Astrocyte (in vitro differentiated cells and primary cell): Measurements from ENCODE around the gene ALPL. TPM values are rescaled to one million over a fixed set of nuclear protein-coding genes. Genes with fewer than 3 reads are reported as not detected.

Experiments
- DNase-seq: peaks from one replicate; pipeline ENCODE4 v3.0.0-alpha.2; 2010; ENCODE audit warnings: low read depth
- FAIRE-seq: peaks from 2 replicates; lab custom pipeline; 2011; peaks lifted over from hg19 to GRCh38; lab: Jason Lieb, UNC
- H2AFZ ChIP-seq: 2 replicates; pipeline ENCODE4 v1.6.0; 2012; ENCODE audit warnings: low read depth, low read length, inconsistent platforms
- H3K27ac ChIP-seq: 2 replicates; pipeline ENCODE4 v1.5.1; 2011; ENCODE audit warnings: low read depth, low read length, inconsistent platforms
- H3K27me3 ChIP-seq: 2 replicates; pipeline ENCODE4 v1.6.0; 2011; ENCODE audit warnings: low read length, inconsistent platforms; ENCODE audit not compliant: insufficient read depth
- H3K36me3 ChIP-seq: 2 replicates; pipeline ENCODE4 v1.5.1; 2011; ENCODE audit warnings: low read length, inconsistent platforms; ENCODE audit not compliant: insufficient read depth
- H3K4me1 ChIP-seq: 2 replicates; pipeline ENCODE4 v1.5.1; 2011; ENCODE audit warnings: low read length, inconsistent platforms; ENCODE audit not compliant: insufficient read depth
- H3K4me2 ChIP-seq: 2 replicates; pipeline ENCODE4 v1.6.0; 2012; ENCODE audit warnings: low read length, inconsistent platforms
- H3K4me3 ChIP-seq: 2 replicates; pipeline ENCODE4 v1.5.1; 2011; ENCODE audit warnings: low read depth, mild to moderate bottlenecking, low read length, inconsistent platforms; ENCODE audit not compliant: insufficient read depth
- H3K79me2 ChIP-seq: 2 replicates; pipeline ENCODE4 v1.6.0; 2012; ENCODE audit warnings: mild to moderate bottlenecking, low read length, inconsistent platforms; ENCODE audit not compliant: insufficient read depth
- H3K9ac ChIP-seq: 2 replicates; pipeline ENCODE4 v1.6.0; 2012; ENCODE audit warnings: mild to moderate bottlenecking, low read length, inconsistent platforms
- H3K9me3 ChIP-seq: 2 replicates; pipeline ENCODE4 v1.5.1; 2012; ENCODE audit warnings: low read depth, mild to moderate bottlenecking, low read length, inconsistent platforms; ENCODE audit not compliant: insufficient read depth
- H4K20me1 ChIP-seq: 2 replicates; pipeline ENCODE4 v1.6.0; 2012; ENCODE audit warnings: low read length, inconsistent platforms; ENCODE audit not compliant: insufficient read depth
- H3K27ac Mint-ChIP-seq: one replicate; pipeline ENCODE4 v1.8.0; 2021; ENCODE audit warnings: mild to moderate bottlenecking, mixed read lengths; ENCODE audit not compliant: unreplicated experiment
- H3K27me3 Mint-ChIP-seq: one replicate; pipeline ENCODE4 v1.8.0; 2021; ENCODE audit warnings: low read depth, mixed read lengths; ENCODE audit not compliant: unreplicated experiment
- H3K36me3 Mint-ChIP-seq: one replicate; pipeline ENCODE4 v1.8.0; 2021; ENCODE audit warnings: low read depth, mixed read lengths; ENCODE audit not compliant: unreplicated experiment
- H3K4me1 Mint-ChIP-seq: one replicate; pipeline ENCODE4 v1.8.0; 2021; ENCODE audit warnings: low read depth, mixed read lengths; ENCODE audit not compliant: unreplicated experiment
- H3K4me3 Mint-ChIP-seq: one replicate; pipeline ENCODE4 v1.8.0; 2021; ENCODE audit warnings: mild to moderate bottlenecking, moderate library complexity, mixed read lengths; ENCODE audit not compliant: unreplicated experiment
- H3K9me3 Mint-ChIP-seq: one replicate; pipeline ENCODE4 v1.8.0; 2021; ENCODE audit warnings: mild to moderate bottlenecking, mixed read lengths; ENCODE audit not compliant: unreplicated experiment
- EZH2 ChIP-seq: IDR thresholded peaks from 2 replicates; pipeline ENCODE4 v1.6.1; 2012; ENCODE audit warnings: mild to moderate bottlenecking, low read length, inconsistent platforms; ENCODE audit not compliant: insufficient read depth
- total RNA-seq: library from RNA; stranded (reverse); gene quantifications from 2 replicates; pipeline ENCODE4 v1.2.1, GENCODE V29; 2021
- TF ChIP-seq, protein P1 (sequence below): IDR thresholded peaks from 2 replicates; pipeline ENCODE4 v1.5.1; 2011; ENCODE audit warnings: low read depth, mild to moderate bottlenecking, inconsistent platforms, low read length, moderate library complexity; ENCODE audit not compliant: insufficient read depth

ALPL gene
- total RNA-seq, 1 donor from 2014 or later, result 24.3 TPM

DNA sequence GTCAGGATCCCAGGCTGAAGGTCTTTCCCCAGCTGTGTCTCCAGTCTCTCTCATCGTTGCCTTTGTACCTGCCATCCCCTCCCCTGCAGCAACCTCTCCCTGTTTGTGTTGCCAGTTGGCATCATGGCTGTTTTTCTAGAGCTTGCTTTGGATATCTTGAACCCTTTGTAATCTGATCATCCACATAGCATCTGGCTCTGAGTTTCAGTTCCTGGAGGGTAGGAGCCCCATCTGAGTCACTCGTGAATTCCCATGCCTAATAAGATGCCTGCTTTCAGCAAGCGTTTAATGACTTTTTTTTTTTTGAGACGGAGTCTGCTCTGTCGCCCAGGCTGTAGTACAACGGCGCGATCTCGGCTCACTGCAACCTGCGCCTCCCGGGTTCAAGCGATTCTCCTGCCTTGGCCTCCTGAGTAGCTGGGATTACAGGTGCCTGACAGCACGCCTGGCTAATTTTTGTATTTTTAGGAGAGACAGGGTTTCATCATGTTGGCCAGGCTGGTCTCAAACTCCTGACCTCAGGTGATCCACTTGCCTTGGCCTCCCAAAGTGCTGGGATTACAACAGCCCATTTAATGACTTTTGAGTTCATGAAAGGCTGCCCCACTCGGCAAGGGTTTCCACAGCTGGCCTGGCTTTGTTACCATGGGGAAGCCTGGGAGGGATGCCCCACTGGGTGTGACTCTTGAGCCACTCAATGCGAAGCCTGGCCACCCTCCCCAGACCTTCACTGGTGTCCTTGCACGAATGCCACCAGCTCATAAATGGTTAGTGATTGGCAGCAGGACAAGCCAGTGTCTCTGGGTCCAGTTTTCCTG, 11.9 kb downstream of the ALPL start:
- DNase-seq, result peak; percentile 52
- Mint-ChIP-seq H3K36me3 (no peaks in the 10 kb centered on the region), H3K27ac (peak overlapping the region; percentile 6), H3K4me3 (no peak overlapping the region), H3K27me3 (peaks cover 14% of the 10 kb centered on the region), H3K4me1 (peaks cover 7% of the 10 kb centered on the region), H3K9me3 (no peaks in the 10 kb centered on the region)
- Histone ChIP-seq H3K4me3 (no peak overlapping the region), H4K20me1 (no peaks in the 10 kb centered on the region), H3K27ac (no peak overlapping the region), H3K79me2 (no peaks in the 10 kb centered on the region), H3K4me1 (no peaks in the 10 kb centered on the region), H3K4me2 (no peak overlapping the region), H3K9me3 (no peaks in the 10 kb centered on the region), H3K9ac (no peak overlapping the region), H3K36me3 (no peaks in the 10 kb centered on the region), H3K27me3 (peaks cover 9% of the 10 kb centered on the region), H2AFZ (no peak overlapping the region)
- TF ChIP-seq, protein P1, sequence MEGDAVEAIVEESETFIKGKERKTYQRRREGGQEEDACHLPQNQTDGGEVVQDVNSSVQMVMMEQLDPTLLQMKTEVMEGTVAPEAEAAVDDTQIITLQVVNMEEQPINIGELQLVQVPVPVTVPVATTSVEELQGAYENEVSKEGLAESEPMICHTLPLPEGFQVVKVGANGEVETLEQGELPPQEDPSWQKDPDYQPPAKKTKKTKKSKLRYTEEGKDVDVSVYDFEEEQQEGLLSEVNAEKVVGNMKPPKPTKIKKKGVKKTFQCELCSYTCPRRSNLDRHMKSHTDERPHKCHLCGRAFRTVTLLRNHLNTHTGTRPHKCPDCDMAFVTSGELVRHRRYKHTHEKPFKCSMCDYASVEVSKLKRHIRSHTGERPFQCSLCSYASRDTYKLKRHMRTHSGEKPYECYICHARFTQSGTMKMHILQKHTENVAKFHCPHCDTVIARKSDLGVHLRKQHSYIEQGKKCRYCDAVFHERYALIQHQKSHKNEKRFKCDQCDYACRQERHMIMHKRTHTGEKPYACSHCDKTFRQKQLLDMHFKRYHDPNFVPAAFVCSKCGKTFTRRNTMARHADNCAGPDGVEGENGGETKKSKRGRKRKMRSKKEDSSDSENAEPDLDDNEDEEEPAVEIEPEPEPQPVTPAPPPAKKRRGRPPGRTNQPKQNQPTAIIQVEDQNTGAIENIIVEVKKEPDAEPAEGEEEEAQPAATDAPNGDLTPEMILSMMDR, result no peak
- TF ChIP-seq EZH2, result no peak
- no peak for FAIRE-seq

DNA sequence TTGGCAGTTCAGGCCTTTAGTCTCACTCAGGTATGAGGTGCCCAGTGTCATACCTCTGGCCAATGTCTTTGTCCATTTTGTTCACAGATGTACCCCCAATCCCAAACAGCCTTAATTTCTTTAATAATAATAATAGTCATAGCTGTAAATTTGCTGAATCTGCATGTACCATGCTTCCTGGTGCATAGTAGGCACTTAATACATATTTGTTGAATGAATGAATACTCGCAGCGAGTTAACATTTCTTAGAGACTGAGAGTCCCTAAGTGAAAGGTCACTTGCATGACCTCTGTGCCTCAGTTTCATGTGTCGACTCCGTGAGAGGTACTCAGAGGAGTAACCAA, 12.5 kb downstream of the ALPL start:
- Histone ChIP-seq H3K79me2 (no peaks in the 10 kb centered on the region), H3K9ac (no peak overlapping the region), H3K4me1 (no peaks in the 10 kb centered on the region), H3K27ac (no peak overlapping the region), H4K20me1 (no peaks in the 10 kb centered on the region), H3K36me3 (no peaks in the 10 kb centered on the region), H3K9me3 (no peaks in the 10 kb centered on the region), H2AFZ (no peak overlapping the region), H3K4me3 (no peak overlapping the region), H3K4me2 (no peak overlapping the region), H3K27me3 (peaks cover 5% of the 10 kb centered on the region)
- Mint-ChIP-seq H3K36me3 (no peaks in the 10 kb centered on the region), H3K4me3 (no peak overlapping the region), H3K9me3 (no peaks in the 10 kb centered on the region), H3K27ac (no peak overlapping the region), H3K4me1 (peaks cover 7% of the 10 kb centered on the region), H3K27me3 (peaks cover 10% of the 10 kb centered on the region)
- DNase-seq (no peak), FAIRE-seq (no peak)
- TF ChIP-seq, protein P1, result no peak
- no peak for TF ChIP-seq EZH2

DNA sequence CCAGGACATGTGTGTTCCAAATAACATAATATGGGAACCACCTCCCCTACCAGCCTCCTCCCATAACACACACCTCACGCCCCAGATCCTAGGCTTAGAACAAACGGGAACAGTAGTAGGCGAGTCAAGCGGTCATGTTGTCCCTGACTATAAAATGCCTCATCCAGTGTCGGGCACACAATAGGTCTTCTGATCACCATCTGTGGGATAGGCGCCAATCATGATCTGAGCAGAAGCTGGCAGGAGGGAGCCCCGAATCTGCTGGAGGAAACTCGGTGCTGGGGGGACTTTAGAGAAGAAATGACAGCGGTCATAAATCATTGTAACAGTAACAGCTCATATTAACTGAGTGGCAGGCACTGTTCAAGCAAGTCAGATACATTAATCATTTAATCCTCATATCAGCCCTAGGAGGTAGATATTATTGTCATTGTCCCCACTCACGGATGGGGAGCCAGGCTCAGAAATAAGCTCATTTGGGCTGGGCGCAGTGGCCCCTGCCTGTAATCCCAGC, 13.4 kb downstream of the ALPL start:
- H3K4me3 ChIP-seq, result no peak overlapping the region
- H4K20me1 ChIP-seq, result no peaks in the 10 kb centered on the region
- no peak overlapping the region for H2AFZ ChIP-seq
- no peaks in the 10 kb centered on the region for H3K9me3 ChIP-seq
- peaks cover 2% of the 10 kb centered on the region for H3K27me3 ChIP-seq
- Mint-ChIP-seq H3K9me3 (no peaks in the 10 kb centered on the region), H3K4me3 (no peak overlapping the region), H3K4me1 (peaks cover 7% of the 10 kb centered on the region), H3K27ac (no peak overlapping the region), H3K27me3 (peaks cover 9% of the 10 kb centered on the region), H3K36me3 (no peaks in the 10 kb centered on the region)
- DNase-seq (no peak), FAIRE-seq (no peak)
- TF ChIP-seq, protein P1, result no peak
- no peak for TF ChIP-seq EZH2
- H3K4me1 ChIP-seq, result no peaks in the 10 kb centered on the region
- H3K36me3 ChIP-seq, result no peaks in the 10 kb centered on the region
- H3K9ac ChIP-seq, result no peak overlapping the region
- no peak overlapping the region for H3K4me2 ChIP-seq
- H3K27ac ChIP-seq, result no peak overlapping the region
- no peaks in the 10 kb centered on the region for H3K79me2 ChIP-seq
